IPS-NIHi11 (cell line): Measurements from ENCODE around the gene BHLHE41.

ENCODE experiments used
- DNase-seq: peaks from one replicate; pipeline ENCODE4 v3.0.0; 2012; ENCODE audit warnings: mixed read lengths, low spot score

BHLHE41 gene

GRCh38 chr12:26124446-26125399, at the start of gene BHLHE41:
Gene BHLHE41, minus strand, starts transcription at chr12:26125037. Its CDS starts 258 bp downstream, at chr12:26124779.
- peak; percentile 70 for DNase-seq

DNA sequence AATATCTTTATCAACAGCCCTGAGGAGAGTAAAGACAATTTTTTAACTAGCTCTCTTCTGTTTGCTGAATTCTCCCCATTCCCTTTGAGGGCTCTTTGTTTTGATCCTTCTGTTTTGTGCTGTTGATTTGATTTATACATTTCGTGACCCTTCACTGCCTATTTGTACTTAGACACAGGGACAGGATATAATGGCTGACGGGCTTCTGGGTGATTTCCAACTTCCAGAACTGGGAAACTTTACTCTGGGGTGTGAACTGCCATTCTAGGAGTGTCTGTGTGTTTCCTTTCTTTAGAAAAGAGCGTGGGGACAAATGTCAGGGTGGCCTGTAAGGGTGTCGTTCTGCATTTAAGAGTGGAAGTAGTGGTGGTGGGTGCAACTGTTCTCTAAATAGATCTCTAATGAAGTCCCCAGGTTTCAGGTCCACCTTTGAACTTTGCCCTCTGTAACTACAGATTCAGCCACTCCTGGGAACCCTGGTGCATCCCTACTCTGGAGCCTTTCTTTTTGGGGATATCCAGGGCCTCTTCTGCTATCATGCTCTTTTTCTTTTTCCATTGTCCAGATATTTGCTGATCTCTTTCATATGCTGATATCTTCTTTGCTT, 48.2 kb upstream of the BHLHE41 start:
- no peak for DNase-seq

- no peak for DNase-seq
Observed at GRCh38 chr12:26172539-26172938, 47.7 kb upstream of the BHLHE41 start.

DNA sequence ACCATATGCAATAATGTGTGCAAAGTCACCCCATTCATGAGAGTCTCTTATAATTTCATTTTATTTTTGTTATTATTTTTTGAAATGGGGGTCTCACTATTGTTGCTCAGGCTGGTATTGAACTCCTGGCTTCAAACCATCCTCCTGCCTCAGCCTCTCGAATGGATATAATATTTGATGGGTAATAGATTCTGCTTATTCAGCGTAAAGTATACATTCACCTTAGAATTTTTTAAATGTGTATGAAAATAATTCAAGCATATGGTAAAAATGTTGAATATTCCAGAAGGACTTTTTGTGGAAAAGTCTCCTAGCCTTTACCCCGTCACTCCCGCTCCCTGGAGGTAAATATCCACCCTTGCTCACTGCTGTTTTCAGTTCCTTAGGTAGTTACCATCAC, 47.2 kb upstream of the BHLHE41 start:
- no peak for DNase-seq

- no peak for DNase-seq
Observed at GRCh38 chr12:26164118-26164517, 39.3 kb upstream of the BHLHE41 start.

DNA sequence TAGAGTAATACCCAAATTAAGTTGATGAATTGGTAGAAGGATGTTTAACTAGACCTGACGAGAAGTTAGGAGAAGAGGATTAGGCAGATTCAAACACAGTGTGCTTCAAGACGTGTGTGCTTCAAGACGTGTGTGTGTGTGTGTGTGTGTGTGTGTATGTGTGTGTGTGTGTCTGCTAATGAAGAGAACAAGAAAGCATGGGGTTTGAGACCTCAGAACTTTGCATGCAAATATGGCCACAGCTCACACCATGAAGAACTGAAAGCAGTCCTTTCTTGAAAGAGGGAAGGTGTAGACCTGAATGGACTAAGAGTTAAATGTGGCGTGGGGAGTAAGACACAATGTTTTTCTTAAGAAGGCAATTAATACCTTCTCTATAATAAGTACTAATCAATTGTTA, 38.1 kb upstream of the BHLHE41 start:
- DNase-seq: no peak

DNA sequence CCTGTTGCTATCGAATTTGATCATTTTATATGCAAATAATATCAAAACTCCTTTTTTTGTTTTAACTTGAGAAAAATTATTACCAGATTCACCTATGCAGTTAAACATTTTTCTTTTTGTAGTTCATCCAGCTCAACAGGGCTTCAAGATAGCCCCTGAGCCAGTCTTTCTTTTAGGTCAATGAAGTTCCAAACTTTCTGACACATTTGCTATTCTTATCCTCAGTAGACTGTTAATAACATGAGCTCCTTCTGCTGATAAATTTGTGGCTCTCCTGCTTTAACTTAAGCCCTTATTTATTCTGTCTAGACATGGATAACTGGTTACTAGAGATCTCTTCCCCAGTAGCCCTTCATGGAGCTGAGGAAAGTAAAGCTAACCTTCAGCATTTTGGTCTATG, 37.3 kb upstream of the BHLHE41 start:
- no peak for DNase-seq

DNA sequence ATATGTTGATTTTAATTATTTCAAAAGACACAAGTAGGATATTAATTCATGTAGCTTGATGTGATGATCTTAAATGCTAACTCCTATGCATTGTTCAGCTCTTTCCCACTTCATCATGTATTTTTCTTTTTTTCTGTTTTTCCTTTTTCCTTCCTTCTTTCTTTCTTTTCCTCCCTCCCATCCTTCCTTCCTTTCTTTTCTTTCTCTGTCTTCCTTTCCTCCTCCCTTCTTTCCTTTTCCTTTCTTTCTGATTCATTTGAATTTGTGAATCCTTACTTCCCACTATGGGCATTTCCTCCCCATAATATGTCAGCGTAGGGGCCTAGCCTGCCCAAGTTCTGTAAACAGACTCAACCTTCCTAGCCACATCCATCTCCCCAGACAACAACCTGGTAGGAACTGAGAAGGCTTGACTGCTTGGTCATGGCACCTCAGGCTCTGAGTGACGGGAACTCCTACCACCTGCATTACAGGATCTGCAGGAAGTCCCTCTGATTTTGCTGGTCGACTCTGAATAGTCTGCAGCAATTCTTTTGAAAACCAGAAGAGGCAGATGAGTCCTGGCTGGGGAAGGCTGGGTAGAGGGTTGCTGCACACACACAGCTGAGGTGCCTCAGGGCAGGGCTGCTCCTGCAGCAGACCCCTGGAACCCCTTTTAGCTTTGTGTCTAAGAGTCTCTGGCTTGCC, 33.4 kb upstream of the BHLHE41 start:
- peak; percentile 19 for DNase-seq

GRCh38 chr12:26157001-26157400, 32.2 kb upstream of the BHLHE41 start:
- DNase-seq: no peak

DNA sequence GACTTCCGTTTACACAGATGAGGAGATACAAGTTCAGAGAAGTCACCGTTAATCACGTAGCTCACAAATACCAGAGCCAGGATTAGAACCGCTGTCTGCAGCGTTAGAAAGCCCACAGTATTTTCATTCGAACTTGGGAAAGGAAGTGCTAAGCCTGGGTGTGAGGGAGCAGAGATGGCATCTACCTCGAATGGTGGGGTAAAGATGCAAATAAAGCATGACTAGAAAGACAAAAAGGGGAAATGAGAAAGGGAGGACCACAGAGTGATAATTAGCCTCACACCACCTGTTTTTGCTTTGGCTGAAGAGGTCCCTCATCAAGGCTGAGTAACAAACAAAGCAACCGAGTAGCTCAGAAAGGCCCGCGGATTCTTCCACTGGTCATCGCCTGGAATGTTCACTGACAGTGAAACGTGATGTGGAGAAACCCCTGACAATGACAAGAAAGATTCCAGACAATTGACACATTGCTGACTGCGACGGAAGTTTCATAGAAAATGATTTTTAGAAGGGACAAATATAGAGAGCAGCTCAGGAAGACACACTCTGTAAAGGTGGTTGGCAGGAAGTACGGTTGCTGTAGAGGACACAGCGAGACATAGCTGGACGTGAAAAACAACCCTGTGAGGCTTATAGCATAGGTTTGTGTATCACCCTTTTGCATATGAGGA, 31.5 kb upstream of the BHLHE41 start:
- no peak for DNase-seq

DNA sequence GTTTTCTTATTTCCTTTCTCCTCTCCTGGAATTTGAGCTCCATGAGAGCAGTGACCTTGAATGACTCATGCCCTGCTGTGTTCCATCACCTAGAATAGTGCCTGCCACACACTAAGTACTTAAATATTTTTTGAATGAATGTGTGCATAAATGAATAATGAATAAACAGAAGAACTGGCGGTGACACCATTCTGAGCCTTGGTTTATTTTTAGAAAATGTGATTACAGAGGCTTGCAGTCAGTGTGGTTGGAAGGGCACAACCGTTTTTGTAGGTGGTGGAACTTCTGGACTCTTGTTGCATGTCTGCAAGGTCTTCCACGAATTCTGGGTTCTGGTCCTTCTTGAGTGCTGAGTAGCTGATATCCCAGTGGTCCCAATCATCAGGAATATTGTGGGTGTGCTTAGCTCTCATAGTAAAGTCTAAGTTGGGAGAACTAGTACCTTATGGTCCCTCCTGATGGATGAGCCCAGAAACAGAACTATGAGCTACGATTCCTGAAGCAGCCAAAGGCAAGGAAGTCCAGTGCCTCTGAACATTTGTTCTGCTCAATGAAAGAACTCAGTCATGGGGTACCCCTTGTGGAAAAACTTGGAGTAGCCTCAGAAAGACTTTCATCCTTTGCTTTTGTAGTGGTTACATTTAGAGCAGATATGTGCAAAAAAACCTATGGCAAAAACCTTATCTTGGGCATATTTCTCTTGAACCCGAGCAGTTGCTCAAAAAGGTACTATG, 28.8 kb upstream of the BHLHE41 start:
- DNase-seq: no peak

GRCh38 chr12:26152507-26153102, 27.8 kb upstream of the BHLHE41 start:
- DNase-seq: no peak

GRCh38 chr12:26150736-26151450, 26.1 kb upstream of the BHLHE41 start:
- DNase-seq: no peak

- DNase-seq: no peak
Observed at GRCh38 chr12:26149968-26150500, 25.2 kb upstream of the BHLHE41 start.

DNA sequence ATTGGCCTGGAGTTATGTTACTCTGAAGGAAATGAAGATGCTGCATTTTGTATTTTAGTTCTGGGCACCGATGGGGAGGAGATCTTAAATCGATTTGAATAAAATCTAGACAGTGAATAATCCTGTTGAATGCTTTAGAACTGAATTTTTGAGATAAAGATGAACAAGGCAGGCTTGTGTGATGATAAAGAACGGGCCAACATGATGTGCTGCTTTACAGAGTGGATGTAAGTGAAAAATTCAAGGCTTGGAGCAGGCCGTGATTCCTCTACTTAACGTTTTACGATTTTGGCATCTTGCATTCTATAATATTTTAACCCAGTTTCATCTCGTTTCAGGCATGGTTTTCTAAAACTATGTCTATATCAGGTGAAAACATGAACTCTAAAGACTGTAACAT, 23.5 kb upstream of the BHLHE41 start:
- no peak for DNase-seq

DNA sequence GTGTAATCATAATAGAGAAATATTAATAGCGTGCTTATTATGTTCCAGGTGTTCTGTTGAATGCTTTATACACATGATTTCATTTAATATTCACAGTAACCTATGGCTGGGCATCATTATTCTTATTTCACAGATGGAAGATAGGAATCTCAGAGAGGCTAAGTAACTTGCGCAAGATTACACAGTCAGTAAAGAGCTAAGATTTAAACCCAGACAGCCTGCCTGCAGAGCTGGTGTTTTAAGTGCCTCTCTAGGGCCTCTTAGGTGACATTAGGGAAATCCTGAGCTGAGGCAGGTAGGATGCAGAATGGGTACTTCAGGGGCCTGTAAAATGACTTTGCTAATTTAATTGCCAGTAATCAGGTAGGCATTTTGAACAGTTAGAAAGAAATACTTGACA, 18.5 kb upstream of the BHLHE41 start:
- no peak for DNase-seq

DNA sequence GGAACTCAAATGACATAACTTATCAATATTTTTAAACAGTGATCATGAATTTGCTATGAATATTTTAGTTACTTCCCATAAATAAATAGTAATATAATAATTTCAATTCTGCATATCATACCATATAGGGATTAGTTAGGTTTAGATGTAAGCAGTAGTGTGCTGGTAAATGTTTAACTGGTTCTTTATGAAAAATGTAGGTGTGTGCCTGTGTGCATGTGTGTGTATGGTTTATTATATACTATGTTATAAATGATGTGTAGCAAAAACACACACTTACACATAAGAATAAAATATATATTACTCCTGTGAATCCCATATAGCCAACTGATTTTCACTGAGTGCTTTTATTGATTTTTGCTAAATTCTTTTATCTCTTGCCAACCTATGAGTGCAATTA, 14.0 kb upstream of the BHLHE41 start:
- DNase-seq: no peak

DNA sequence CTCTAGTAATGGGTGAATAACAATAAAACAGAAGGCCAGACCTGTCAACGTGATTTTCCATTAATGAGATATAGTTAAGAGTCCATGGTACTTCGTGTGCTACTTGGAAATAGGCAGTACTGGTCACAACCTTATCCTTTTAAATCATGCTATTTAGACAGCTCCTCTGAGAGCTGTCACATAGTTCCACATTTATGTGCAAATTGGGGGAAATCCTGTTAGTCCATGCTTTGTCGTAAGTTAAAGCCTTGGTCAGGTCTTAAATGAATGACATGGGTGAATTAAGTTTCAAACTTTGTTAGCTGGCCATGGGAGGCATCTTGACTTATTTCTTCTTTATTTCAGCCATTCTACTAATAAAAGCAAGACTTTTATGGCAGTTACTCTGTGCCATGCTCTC, 11.9 kb upstream of the BHLHE41 start:
- DNase-seq: no peak

- DNase-seq: no peak
Observed at GRCh38 chr12:26135571-26135970, 10.7 kb upstream of the BHLHE41 start.

DNA sequence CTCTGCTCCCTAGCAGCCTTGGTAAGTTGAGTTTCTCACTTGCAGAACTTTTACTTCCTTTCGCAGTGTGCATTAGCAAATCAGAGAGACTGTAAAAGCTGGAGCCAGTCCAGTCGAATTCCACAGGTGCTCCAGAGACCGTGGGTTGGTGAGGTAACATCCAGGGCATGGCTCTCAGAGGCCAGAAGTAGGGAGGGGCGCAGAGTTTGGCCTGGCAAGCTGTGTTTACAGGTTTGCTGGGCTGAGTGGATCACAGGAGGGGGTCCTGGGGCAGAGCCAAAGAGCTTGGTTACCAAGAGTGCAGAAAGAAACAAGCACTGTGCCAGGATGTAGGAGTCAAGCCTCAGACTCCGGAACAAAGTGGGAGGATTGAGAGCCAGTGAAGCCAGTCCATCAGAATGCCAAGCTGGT, 10.2 kb upstream of the BHLHE41 start:
- DNase-seq: peak; percentile 64
